Peyer's patch (tissue), 4 donors: ENCODE measurements around the gene MAP2K7.

Experiments
- POLR2A ChIP-seq, 2 donors: fragments of 450-650 bp; IDR thresholded peaks; one replicate each; pipeline ENCODE4 v1.5.1; 2017; ENCODE audit warnings: antibody characterized with exemption in 2 of 2, mild to moderate bottlenecking in 2 of 2, moderate library complexity in 2 of 2
- TF ChIP-seq, protein P1 (sequence below), 6 experiments: fragments of 450-650 bp in 4 of 6; fragments of 200-600 bp in 2 of 6; sonication (generic) in 1 of 6; IDR thresholded peaks; one replicate each; pipeline ENCODE4 v1.5.1; 2017 to 2019; ENCODE audit warnings: antibody characterized with exemption in 6 of 6, mild to moderate bottlenecking in 3 of 6, moderate library complexity in 1 of 6

GRCh38 chr19:7916103-7916954 is 12.7 kb downstream of the MAP2K7 start:
- TF ChIP-seq POLR2A (IDR thresholded peaks at IDR 0.05): no peak
- TF ChIP-seq, protein P1, sequence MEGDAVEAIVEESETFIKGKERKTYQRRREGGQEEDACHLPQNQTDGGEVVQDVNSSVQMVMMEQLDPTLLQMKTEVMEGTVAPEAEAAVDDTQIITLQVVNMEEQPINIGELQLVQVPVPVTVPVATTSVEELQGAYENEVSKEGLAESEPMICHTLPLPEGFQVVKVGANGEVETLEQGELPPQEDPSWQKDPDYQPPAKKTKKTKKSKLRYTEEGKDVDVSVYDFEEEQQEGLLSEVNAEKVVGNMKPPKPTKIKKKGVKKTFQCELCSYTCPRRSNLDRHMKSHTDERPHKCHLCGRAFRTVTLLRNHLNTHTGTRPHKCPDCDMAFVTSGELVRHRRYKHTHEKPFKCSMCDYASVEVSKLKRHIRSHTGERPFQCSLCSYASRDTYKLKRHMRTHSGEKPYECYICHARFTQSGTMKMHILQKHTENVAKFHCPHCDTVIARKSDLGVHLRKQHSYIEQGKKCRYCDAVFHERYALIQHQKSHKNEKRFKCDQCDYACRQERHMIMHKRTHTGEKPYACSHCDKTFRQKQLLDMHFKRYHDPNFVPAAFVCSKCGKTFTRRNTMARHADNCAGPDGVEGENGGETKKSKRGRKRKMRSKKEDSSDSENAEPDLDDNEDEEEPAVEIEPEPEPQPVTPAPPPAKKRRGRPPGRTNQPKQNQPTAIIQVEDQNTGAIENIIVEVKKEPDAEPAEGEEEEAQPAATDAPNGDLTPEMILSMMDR (IDR thresholded peaks at IDR 0.05): no peak
